ENCODE results near the gene CYTH1. TPM values are rescaled to one million over a fixed set of nuclear protein-coding genes. Genes with fewer than 3 reads are reported as not detected.

The CYTH1 gene
- total RNA-seq, 1 experiment from 2014 or later, result 46.7 TPM

DNA sequence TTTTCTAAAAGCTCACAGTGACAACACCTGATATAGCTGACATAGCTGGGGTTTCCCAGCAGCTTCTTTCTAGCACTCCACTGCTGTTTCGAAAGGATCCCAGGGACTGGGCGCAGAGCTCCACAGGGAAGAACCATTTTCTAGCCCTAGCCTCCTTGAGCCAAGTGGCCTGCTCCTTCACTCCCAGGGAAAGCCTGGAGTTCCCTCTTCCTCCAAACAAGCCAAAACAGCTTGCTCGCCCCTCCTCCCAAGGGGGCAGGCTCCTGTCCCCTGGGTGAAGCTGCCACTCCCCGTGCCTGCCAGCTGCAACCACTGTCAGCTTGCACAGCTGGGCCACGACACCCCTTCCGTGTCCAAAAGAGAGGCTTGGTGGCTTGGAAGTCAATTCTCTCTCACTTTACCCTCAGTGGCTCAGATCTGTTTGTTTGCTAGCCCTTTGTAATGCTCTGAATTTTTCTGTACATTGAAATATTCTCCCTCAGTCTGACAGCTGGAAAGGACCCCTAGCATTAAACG, 59.8 kb downstream of the CYTH1 start:
- no peak overlapping the region for H3K4me3 ChIP-seq (ENCODE audit: low read depth in 2 of 2, low read length in 2 of 2)
- H3K27ac ChIP-seq (ENCODE audit: low read length), result no peak overlapping the region
- POLR2A ChIA-PET, result no interaction called here

DNA sequence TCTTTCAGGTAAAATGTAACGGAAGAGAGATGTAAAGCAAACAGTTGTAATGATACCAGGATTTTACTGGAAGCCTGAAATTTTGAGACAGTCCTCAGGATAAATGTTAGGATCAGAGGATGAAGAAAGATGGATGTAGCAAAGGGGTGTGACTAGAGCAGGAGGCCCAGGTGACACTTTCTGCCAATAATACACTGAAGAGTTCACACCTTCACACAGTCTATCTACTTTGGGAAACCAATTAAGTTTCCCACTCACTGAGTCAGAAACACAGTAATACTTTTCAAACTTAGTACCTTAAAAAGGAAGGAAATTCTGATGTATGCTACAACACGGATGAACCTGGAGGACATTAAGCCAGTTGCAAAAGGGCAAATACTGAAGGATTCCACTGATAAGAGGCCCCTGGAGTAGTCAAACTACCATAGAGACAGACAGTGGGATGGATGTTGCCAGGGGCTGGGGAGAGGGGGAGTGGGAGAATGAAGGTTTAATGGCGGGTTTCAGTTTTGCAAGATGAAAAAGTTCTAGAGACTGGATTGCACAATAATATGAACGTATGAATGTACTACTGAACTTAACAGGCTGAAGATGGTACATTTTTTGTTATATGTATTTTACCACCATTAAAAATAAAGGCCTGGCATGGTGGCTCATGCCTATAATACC, 62.3 kb downstream of the CYTH1 start:
- peaks cover 79% of the 10 kb centered on the region for H3K4me1 ChIP-seq (ENCODE audit: control insufficient read depth, insufficient read depth, low read length)
- no peaks in the 10 kb centered on the region for H3K9me3 ChIP-seq (ENCODE audit: control insufficient read depth, insufficient read depth, low read depth, low read length)
- no peaks in the 10 kb centered on the region for H3K36me3 ChIP-seq (ENCODE audit: control insufficient read depth, insufficient read depth, low read length)
- intact Hi-C loops (cut with micrococcal nuclease; ENCODE audit: unreplicated experiment) (no loop called here), in situ Hi-C loops (cut with HindIII; ENCODE audit: low pct_unique_long_range_greater_than_20kb, low sequenced_read_pairs) (no loop called here)
- H3K27me3 ChIP-seq (ENCODE audit: control insufficient read depth, insufficient read depth, low read length), result no peaks in the 10 kb centered on the region
- H3K27ac ChIP-seq (ENCODE audit: low read length), result no peak overlapping the region
- ChIA-PET POLR2A (no interaction called here), CTCF (no interaction called here)
- no TSS peak for BruUV-seq (replicated peaks)
- no peak overlapping the region for H3K4me3 ChIP-seq (ENCODE audit: low read depth in 2 of 2, low read length in 2 of 2)
- DNase-seq (ENCODE audit: low read depth, low spot score), result no peak
- ATAC-seq, result no peak
- no peak for TF ChIP-seq POLR2AphosphoS5 (IDR thresholded peaks at IDR 0.05; ENCODE audit: low read depth, low read length)
- no peak for TF ChIP-seq TCF7L2 (IDR thresholded peaks at IDR 0.05; ENCODE audit: low read depth, low read length)
- TF ChIP-seq, protein P1, sequence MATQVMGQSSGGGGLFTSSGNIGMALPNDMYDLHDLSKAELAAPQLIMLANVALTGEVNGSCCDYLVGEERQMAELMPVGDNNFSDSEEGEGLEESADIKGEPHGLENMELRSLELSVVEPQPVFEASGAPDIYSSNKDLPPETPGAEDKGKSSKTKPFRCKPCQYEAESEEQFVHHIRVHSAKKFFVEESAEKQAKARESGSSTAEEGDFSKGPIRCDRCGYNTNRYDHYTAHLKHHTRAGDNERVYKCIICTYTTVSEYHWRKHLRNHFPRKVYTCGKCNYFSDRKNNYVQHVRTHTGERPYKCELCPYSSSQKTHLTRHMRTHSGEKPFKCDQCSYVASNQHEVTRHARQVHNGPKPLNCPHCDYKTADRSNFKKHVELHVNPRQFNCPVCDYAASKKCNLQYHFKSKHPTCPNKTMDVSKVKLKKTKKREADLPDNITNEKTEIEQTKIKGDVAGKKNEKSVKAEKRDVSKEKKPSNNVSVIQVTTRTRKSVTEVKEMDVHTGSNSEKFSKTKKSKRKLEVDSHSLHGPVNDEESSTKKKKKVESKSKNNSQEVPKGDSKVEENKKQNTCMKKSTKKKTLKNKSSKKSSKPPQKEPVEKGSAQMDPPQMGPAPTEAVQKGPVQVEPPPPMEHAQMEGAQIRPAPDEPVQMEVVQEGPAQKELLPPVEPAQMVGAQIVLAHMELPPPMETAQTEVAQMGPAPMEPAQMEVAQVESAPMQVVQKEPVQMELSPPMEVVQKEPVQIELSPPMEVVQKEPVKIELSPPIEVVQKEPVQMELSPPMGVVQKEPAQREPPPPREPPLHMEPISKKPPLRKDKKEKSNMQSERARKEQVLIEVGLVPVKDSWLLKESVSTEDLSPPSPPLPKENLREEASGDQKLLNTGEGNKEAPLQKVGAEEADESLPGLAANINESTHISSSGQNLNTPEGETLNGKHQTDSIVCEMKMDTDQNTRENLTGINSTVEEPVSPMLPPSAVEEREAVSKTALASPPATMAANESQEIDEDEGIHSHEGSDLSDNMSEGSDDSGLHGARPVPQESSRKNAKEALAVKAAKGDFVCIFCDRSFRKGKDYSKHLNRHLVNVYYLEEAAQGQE (IDR thresholded peaks at IDR 0.05; ENCODE audit: insufficient read depth in 1 of 2, low read depth in 2 of 2, low read length in 1 of 2), result no peak
- TF ChIP-seq, protein P2, sequence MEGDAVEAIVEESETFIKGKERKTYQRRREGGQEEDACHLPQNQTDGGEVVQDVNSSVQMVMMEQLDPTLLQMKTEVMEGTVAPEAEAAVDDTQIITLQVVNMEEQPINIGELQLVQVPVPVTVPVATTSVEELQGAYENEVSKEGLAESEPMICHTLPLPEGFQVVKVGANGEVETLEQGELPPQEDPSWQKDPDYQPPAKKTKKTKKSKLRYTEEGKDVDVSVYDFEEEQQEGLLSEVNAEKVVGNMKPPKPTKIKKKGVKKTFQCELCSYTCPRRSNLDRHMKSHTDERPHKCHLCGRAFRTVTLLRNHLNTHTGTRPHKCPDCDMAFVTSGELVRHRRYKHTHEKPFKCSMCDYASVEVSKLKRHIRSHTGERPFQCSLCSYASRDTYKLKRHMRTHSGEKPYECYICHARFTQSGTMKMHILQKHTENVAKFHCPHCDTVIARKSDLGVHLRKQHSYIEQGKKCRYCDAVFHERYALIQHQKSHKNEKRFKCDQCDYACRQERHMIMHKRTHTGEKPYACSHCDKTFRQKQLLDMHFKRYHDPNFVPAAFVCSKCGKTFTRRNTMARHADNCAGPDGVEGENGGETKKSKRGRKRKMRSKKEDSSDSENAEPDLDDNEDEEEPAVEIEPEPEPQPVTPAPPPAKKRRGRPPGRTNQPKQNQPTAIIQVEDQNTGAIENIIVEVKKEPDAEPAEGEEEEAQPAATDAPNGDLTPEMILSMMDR (IDR thresholded peaks at IDR 0.05), result no peak
- no peak for TF ChIP-seq SIN3A (IDR thresholded peaks at IDR 0.05; ENCODE audit: borderline replicate concordance, insufficient read depth, low read depth, low read length)

More for the DNA sequence above, 59.8 kb downstream of the CYTH1 start:
- BruUV-seq (replicated peaks), result no TSS peak
- H3K27me3 ChIP-seq (ENCODE audit: control insufficient read depth, insufficient read depth, low read length), result no peaks in the 10 kb centered on the region
- DNase-seq (ENCODE audit: low read depth, low spot score) (no peak), ATAC-seq (no peak)
- intact Hi-C loops (cut with micrococcal nuclease; ENCODE audit: unreplicated experiment) (no loop called here), in situ Hi-C loops (cut with HindIII; ENCODE audit: low pct_unique_long_range_greater_than_20kb, low sequenced_read_pairs) (no loop called here)
- TF ChIP-seq, protein P2 (IDR thresholded peaks at IDR 0.05), result no peak
- TF ChIP-seq TCF7L2 (IDR thresholded peaks at IDR 0.05; ENCODE audit: low read depth, low read length) (no peak), POLR2AphosphoS5 (IDR thresholded peaks at IDR 0.05; ENCODE audit: low read depth, low read length) (no peak), SIN3A (IDR thresholded peaks at IDR 0.05; ENCODE audit: borderline replicate concordance, insufficient read depth, low read depth, low read length) (no peak)
- TF ChIP-seq, protein P1 (IDR thresholded peaks at IDR 0.05; ENCODE audit: insufficient read depth in 1 of 2, low read depth in 2 of 2, low read length in 1 of 2), result no peak
- CTCF ChIA-PET, result interaction anchor here (0.6 to 1.0 kb wide), 2 partner anchors 88 to 225 kb away, joined by 3 to 4 read pairs; no protein-coding TSS in a partner anchor
- no peaks in the 10 kb centered on the region for H3K9me3 ChIP-seq (ENCODE audit: control insufficient read depth, insufficient read depth, low read depth, low read length)
- no peaks in the 10 kb centered on the region for H3K36me3 ChIP-seq (ENCODE audit: control insufficient read depth, insufficient read depth, low read length)
- H3K4me1 ChIP-seq (ENCODE audit: control insufficient read depth, insufficient read depth, low read length), result peaks cover 65% of the 10 kb centered on the region
